ENCODE measurements around the gene FAM83E. TPM values are rescaled to one million over a fixed set of nuclear protein-coding genes. Genes with fewer than 3 reads are reported as not detected.

FAM83E gene
- total RNA-seq, 6 donors from 2014 or later = 24.0 to 87.3 (median 43.3) TPM

DNA sequence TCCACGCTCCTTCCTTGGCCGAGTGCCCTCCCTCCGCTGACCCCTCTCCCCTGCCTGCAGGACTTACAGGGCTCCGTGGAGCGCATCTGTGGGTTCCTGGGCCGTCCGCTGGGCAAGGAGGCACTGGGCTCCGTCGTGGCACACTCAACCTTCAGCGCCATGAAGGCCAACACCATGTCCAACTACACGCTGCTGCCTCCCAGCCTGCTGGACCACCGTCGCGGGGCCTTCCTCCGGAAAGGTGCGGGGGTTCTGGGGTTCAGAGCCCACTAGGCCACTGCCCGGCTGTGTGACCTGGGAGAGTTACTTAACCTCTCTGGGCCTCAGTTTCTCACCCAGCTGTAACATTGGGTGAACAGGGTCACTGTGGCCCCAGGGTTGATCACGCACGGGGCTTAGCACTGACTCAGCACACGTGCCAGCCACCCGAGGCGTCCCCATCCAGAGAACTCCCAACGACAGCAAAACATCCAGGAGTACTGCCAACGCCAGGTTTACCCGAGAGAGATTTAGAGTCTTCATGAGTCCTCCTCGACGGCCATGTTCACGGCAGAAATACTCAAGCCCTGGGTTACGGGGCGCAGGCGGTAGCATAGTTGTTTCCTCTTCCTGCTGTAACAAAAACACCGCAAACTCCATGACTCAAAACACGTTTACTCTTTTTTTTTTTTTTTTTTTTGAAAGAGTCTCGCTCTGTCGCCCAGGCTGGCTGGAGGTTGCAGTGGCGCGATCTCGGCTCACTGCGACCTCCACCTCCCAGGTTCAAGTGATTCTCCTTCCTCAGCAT, 18.0 kb downstream of the FAM83E start:
- 73% methylated on average over 30 to 34 of the region's 39 CpGs for WGBS, 2 donors
- DNase-seq (peak in 1 of 2 donors; percentile 64), ATAC-seq (ENCODE audit: low FRiP score in 2 of 2) (no peak)
- Histone ChIP-seq H3K4me1 (no peaks in the 10 kb centered on the region), H3K27me3 (no peaks in the 10 kb centered on the region), H3K36me3 (no peaks in the 10 kb centered on the region), H3K4me3 (no peak overlapping the region), H3K27ac (no peak overlapping the region), H3K9me3 (no peaks in the 10 kb centered on the region)
- no peak for TF ChIP-seq POLR2AphosphoS5 (IDR thresholded peaks at IDR 0.05)
- no peak for TF ChIP-seq POLR2A (IDR thresholded peaks at IDR 0.05)
- TF ChIP-seq CTCF (IDR thresholded peaks at IDR 0.05) = no peak
- TF ChIP-seq EP300 (IDR thresholded peaks at IDR 0.05) = no peak

GRCh38 chr19:48596237-48596636, 18.6 kb downstream of the FAM83E start:
- DNase-seq (no peak), ATAC-seq (ENCODE audit: low FRiP score in 2 of 2) (no peak)
- no peaks in the 10 kb centered on the region for H3K36me3 ChIP-seq
- H3K27ac ChIP-seq = no peak overlapping the region
- no peaks in the 10 kb centered on the region for H3K4me1 ChIP-seq
- H3K27me3 ChIP-seq = no peaks in the 10 kb centered on the region
- H3K9me3 ChIP-seq = no peaks in the 10 kb centered on the region
- WGBS, 2 donors = 77 to 93% methylated on average over 3 to 4 of the region's 4 CpGs
- TF ChIP-seq POLR2AphosphoS5 (IDR thresholded peaks at IDR 0.05) (no peak), EP300 (IDR thresholded peaks at IDR 0.05) (no peak), CTCF (IDR thresholded peaks at IDR 0.05) (no peak), POLR2A (IDR thresholded peaks at IDR 0.05) (no peak)
- H3K4me3 ChIP-seq = no peak overlapping the region

DNA sequence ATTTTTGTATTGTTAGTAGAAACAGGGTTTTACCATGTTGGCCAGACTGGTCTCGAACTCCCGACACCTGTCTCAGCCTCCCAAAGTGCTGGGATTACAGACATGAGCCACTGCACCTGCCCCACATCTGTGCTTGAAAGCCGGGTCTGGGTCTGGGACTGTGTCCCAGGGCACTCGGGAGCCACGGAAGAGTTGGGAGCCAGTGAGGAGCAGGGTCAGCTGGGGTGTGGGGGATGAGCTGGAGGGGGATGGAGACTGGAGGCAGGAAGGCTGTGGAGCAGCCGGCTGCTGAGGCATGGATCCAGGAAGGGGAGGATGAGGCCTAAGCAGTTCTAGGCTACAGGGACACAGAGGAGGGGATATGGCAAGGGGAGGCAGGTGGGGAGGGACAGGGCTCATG, 19.0 kb downstream of the FAM83E start:
- Histone ChIP-seq H3K36me3 (no peaks in the 10 kb centered on the region), H3K4me1 (no peaks in the 10 kb centered on the region), H3K4me3 (no peak overlapping the region), H3K9me3 (no peaks in the 10 kb centered on the region), H3K27ac (no peak overlapping the region), H3K27me3 (no peaks in the 10 kb centered on the region)
- 80 to 84% methylated on average over 5 to 6 of the region's 6 CpGs for WGBS, 2 donors
- no peak for ATAC-seq (ENCODE audit: low FRiP score in 2 of 2)
- no peak for DNase-seq
- TF ChIP-seq POLR2AphosphoS5 (IDR thresholded peaks at IDR 0.05) = no peak
- TF ChIP-seq CTCF (IDR thresholded peaks at IDR 0.05) = no peak
- TF ChIP-seq POLR2A (IDR thresholded peaks at IDR 0.05) = no peak
- TF ChIP-seq EP300 (IDR thresholded peaks at IDR 0.05) = no peak

DNA sequence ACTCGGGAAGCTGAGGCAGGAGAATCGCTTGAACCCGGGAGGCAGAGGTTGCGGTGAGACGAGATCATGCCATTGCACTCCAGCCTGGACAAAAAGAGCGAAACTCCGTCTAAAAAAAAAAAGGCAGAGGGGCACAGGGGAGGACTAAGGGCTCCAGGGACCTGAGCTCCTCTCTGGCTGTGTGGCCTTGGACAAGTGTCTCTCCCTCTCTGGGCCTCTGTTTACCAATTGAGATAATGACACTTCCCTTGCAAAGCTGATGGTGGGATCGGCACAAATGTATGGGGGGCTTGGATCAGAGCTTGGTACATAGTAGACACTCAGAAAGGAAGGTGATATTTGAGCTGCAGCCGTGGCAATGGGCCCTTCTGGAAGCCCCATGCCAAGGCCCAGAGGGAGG, 19.7 kb downstream of the FAM83E start:
- Histone ChIP-seq H3K4me1 (no peaks in the 10 kb centered on the region), H3K36me3 (no peaks in the 10 kb centered on the region), H3K27ac (no peak overlapping the region), H3K9me3 (no peaks in the 10 kb centered on the region), H3K4me3 (no peak overlapping the region), H3K27me3 (no peaks in the 10 kb centered on the region)
- ATAC-seq (ENCODE audit: low FRiP score in 2 of 2) = no peak
- no peak for DNase-seq
- no peak for TF ChIP-seq POLR2AphosphoS5 (IDR thresholded peaks at IDR 0.05)
- no peak for TF ChIP-seq EP300 (IDR thresholded peaks at IDR 0.05)
- no peak for TF ChIP-seq POLR2A (IDR thresholded peaks at IDR 0.05)
- TF ChIP-seq CTCF (IDR thresholded peaks at IDR 0.05) = no peak
- 77 to 95% methylated on average over 9 of the region's 9 CpGs for WGBS, 2 donors

- Histone ChIP-seq H3K36me3 (no peaks in the 10 kb centered on the region), H3K27me3 (no peaks in the 10 kb centered on the region), H3K27ac (no peak overlapping the region), H3K4me1 (peaks cover 6 to 10% (median 8%) of the 10 kb centered on the region in 4 donors), H3K9me3 (no peaks in the 10 kb centered on the region), H3K4me3 (no peak overlapping the region)
- ATAC-seq (ENCODE audit: low FRiP score in 2 of 2) (no peak), DNase-seq (no peak)
- TF ChIP-seq POLR2AphosphoS5 (IDR thresholded peaks at IDR 0.05) (no peak), CTCF (IDR thresholded peaks at IDR 0.05) (no peak), EP300 (IDR thresholded peaks at IDR 0.05) (no peak), POLR2A (IDR thresholded peaks at IDR 0.05) (no peak)
- WGBS, 2 donors = 78 to 83% methylated on average over 5 of the region's 5 CpGs
Observed at GRCh38 chr19:48591021-48591420, 23.9 kb downstream of the FAM83E start.

All from upper lobe of left lung (tissue), 6 donors.